ENCODE measurements around the gene ADRM1. TPM values are rescaled to one million over a fixed set of nuclear protein-coding genes. Genes with fewer than 3 reads are reported as not detected.

ADRM1 gene
- total RNA-seq, 4 donors from 2014 or later: 89.9 to 140 (median 117) TPM

GRCh38 chr20:62296724-62297448 lies 5.9 kb upstream of the ADRM1 start:
- Histone ChIP-seq H3K36me3 (peaks cover 29 to 37% of the 10 kb centered on the region in 2 donors), H3K27ac (no peak overlapping the region), H3K4me3 (replicated peaks in 1 of 3) (no peak overlapping the region), H3K9me3 (no peaks in the 10 kb centered on the region), H3K4me1 (no peaks in the 10 kb centered on the region), H3K27me3 (no peaks in the 10 kb centered on the region)
- 89 to 96% methylated on average over 20 to 26 of the region's 30 CpGs for WGBS, 2 donors
- intact Hi-C loops (cut with DNase I): no loop called here
- DNase-seq: no peak
- TF ChIP-seq CTCF (IDR thresholded peaks at IDR 0.05) (no peak), POLR2A (IDR thresholded peaks at IDR 0.05) (no peak)

GRCh38 chr20:62297449-62298227 lies 5.2 kb upstream of the ADRM1 start:
- Histone ChIP-seq H3K4me1 (no peaks in the 10 kb centered on the region), H3K27ac (no peak overlapping the region), H3K4me3 (replicated peaks in 1 of 3) (no peak overlapping the region), H3K9me3 (no peaks in the 10 kb centered on the region), H3K36me3 (peaks cover 23 to 31% of the 10 kb centered on the region in 2 donors), H3K27me3 (no peaks in the 10 kb centered on the region)
- no peak for DNase-seq
- intact Hi-C loops (cut with DNase I): no loop called here
- 86 to 89% methylated on average over 23 to 26 of the region's 29 CpGs for WGBS, 2 donors
- TF ChIP-seq CTCF (IDR thresholded peaks at IDR 0.05) (no peak), POLR2A (IDR thresholded peaks at IDR 0.05) (no peak)

GRCh38 chr20:62298577-62299249 lies 4.1 kb upstream of the ADRM1 start:
- intact Hi-C loops (cut with DNase I): no loop called here
- no peak for DNase-seq
- H3K36me3 ChIP-seq: peaks cover 14 to 25% of the 10 kb centered on the region in 2 donors
- 95 to 96% methylated on average over 27 to 28 of the region's 33 CpGs for WGBS, 2 donors
- no peak overlapping the region for H3K27ac ChIP-seq
- no peaks in the 10 kb centered on the region for H3K9me3 ChIP-seq
- TF ChIP-seq CTCF (IDR thresholded peaks at IDR 0.05) (no peak), POLR2A (IDR thresholded peaks at IDR 0.05) (no peak)
- peaks cover 2% of the 10 kb centered on the region in 2 donors for H3K4me1 ChIP-seq
- no peak overlapping the region for H3K4me3 ChIP-seq (replicated peaks in 1 of 3)
- H3K27me3 ChIP-seq: no peaks in the 10 kb centered on the region

- WGBS, 2 donors: 89% methylated on average over 12 of the region's 12 CpGs
- no peak overlapping the region for H3K4me3 ChIP-seq (replicated peaks in 1 of 3)
- H3K9me3 ChIP-seq: no peaks in the 10 kb centered on the region
- no peak for TF ChIP-seq POLR2A (IDR thresholded peaks at IDR 0.05)
- no peak for TF ChIP-seq CTCF (IDR thresholded peaks at IDR 0.05)
- peaks cover 9 to 21% of the 10 kb centered on the region in 2 donors for H3K36me3 ChIP-seq
- H3K4me1 ChIP-seq: peaks cover 12 to 13% of the 10 kb centered on the region in 2 donors
- no peaks in the 10 kb centered on the region for H3K27me3 ChIP-seq
- H3K27ac ChIP-seq: no peak overlapping the region
- no peak for DNase-seq
- intact Hi-C loops (cut with DNase I): loop anchor here (5.0 to 10.0 kb wide), 2 partner anchors 83 to 195 kb away; no protein-coding TSS in a partner anchor
Measured at GRCh38 chr20:62299666-62300236, 3.0 kb upstream of the ADRM1 start.
